GM19467 (cell line): ENCODE results near the gene CEP89.
"Not testable (repeated sequence)": the region's sequence is repeated elsewhere in the genome, so short reads cannot be mapped to it uniquely, and the experiment has no call there.

Source experiments
- ATAC-seq: cut with Tn5 transposase; IDR thresholded peaks from one replicate; pipeline ENCODE4 v1.9.1; 2021; ENCODE audit warnings: mild to moderate bottlenecking, moderate library complexity; ENCODE audit not compliant: unreplicated experiment

The CEP89 gene

DNA sequence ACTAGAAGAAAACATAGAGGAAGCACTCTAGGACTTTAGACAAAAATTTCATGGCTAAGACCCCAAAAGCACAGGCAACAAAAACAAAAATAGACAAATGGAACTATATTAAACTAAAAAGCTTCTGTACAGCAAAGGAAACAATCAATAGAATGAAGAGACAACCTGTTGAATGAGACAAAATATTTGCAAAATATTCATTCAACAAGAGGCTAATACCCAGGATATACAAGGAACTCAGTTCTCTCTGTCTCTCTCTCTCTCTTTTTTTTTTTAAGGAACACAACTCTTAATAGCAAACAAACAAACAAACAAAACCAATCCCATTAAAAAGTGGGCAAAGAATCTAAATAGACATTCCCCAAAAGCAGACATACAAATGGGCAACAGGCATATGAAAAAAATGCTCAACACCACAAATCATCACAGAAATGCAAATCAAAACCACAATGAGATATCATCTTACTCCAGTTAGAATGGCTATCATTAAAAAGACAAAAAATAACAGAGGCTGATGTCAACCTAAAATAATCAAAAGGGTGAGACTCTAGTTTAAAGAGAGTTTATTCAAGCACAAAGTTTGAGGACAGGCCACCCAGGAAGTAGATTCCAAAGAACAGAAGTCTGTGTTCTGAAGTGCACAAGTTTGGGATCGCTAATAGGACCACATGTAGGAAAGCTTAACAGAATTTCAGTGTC lies 75.1 kb downstream of the CEP89 start:
- ATAC-seq, result no peak

- no peak for ATAC-seq
Measured at GRCh38 chr19:32895384-32895783, 76.4 kb downstream of the CEP89 start.

GRCh38 chr19:32891609-32892008 lies 80.1 kb downstream of the CEP89 start:
- ATAC-seq, result no peak

DNA sequence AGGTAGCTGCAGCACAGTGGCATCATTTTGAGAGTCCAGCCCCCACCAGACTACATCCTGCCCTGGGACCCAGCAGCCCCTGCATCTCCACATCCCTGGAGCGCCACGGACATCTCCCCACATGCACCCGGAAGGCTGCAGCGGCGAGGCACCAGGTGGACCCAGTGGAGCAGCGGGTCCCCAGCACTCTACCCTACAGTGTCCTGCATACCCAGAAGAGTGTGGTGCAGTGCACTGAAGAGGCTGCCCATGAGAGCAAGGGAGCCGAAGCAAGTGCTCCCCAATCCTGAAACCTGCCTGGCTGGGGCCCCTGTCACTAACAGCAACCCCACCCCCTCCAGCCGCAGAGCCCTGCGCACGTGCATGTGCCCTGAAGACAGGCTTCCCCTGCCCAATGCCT lies 80.9 kb downstream of the CEP89 start:
- no peak for ATAC-seq

- no peak for ATAC-seq
Measured at GRCh38 chr19:32890326-32890725, 81.4 kb downstream of the CEP89 start.

GRCh38 chr19:32889137-32889934 lies 82.4 kb downstream of the CEP89 start:
- ATAC-seq, result no peak

- ATAC-seq, result no peak
Measured at GRCh38 chr19:32887572-32888215, 84.1 kb downstream of the CEP89 start.

DNA sequence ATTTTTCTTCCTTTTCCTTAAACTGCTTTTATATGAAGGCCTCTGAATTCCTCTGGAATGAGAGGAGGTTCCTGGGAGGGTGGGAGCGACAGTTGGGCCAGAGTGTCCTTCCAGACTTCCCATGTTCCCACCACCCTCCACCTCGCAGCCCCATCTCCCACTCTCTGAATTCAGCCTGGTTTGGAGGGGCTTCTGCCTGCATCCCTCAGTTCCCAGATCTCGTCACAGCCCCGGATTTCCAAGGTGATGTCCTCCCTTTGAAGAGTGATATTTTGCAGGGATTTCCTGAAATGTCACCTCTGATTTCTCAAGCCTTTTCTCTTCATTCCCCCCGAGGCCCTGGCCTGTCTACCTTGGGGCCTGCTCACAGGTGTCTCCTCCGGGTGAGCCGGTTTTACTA lies 85.5 kb downstream of the CEP89 start:
- ATAC-seq, result no peak

GRCh38 chr19:32885255-32885654 lies 86.5 kb downstream of the CEP89 start:
- not testable (repeated sequence) for ATAC-seq

- no peak for ATAC-seq
Measured at GRCh38 chr19:32881766-32882165, 90.0 kb downstream of the CEP89 start.

DNA sequence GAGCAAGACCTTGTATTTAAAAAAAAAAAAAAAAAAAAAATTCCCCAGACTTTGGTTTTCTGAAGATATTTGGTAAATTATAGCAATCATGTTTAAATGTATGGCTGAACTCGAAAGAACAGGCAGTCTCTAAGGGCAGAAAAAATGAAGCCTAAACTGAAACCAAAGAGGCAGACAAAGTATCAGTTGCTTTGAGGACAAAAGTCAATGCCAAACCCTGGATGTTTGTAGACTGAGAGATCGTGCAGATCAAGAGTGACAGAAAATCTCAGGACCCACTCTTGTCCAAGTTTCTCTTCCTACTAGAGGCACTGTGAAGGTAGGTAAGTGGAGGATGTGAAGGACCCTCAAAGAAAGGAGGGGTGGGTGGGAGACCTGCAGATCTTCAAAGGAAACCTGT lies 91.1 kb downstream of the CEP89 start:
- no peak for ATAC-seq

GRCh38 chr19:32879741-32880140 lies 92.0 kb downstream of the CEP89 start:
- no peak for ATAC-seq

DNA sequence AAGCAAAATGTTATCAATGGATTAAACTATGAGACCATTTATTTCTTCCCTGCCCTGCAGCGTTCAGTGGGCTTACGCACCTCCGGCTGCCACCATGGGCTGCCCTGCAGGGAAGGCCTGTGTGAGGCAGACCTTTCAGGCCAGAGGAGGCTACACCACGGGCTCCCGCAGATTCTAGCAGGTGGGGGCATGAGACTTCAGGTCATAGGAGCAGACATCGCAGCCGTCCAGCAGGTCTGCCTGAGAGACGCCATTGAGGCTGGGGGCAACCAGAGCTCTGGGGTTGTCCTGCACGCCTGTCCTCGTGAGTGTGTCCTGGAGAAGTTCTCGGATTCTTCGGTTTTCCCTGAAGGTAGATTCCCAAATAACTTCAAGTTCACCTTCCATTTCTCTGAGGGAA lies 92.8 kb downstream of the CEP89 start:
- no peak for ATAC-seq

DNA sequence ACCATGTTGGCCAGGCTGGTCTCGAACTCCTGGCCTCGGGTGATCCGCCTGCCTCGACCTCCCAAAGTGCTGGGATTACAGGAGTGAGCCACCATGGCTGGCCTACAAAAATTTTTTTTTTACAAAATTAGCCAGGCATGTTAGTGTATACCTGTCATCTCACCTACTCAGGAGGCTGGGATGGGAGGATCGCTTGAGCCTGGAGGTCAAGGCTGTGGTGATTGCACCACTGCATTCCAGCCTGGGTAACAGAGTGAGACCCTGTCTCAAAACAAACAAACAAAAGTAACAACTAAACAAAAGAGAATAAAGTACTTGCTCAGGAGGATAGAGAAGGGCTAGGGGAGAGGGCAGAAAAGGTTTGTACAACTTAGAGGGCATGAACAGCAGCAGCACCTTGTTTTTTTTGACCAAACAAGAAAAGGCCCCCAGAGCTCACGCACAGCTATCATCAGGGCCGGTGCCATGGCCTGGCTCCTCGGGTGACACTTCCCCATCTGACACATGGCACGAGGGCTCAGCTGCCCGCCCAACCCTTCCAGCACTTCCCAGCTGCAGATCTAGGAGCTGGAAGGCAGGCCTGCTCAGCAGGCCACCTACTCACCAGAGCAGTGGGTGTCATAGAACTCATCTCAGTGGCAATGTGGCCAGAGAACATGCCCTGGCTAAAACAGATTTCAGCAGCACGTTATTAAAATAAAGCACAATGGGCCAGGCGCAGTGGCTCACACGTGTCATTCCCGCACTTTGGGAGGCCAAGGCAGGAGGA lies 93.6 kb downstream of the CEP89 start:
- no peak for ATAC-seq

- no peak for ATAC-seq
Measured at GRCh38 chr19:32877323-32877912, 94.3 kb downstream of the CEP89 start.

DNA sequence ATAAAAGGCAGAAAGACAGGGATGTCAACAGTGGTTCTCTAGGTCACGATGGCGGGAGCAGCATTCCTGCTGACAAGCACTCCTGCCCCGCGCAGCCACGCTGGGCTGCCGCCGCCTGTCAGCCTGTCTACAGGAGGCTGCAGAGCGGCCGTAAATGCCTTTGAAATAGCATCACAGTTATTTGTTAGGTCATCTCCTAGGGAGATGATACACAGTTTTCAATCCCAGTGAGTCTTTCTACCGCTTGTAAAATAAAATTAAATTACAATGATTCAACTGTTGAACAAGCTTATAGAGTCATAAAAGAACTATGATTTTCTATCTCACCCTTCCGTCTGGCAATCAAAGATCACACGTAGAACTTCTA lies 94.9 kb downstream of the CEP89 start:
- ATAC-seq, result no peak

DNA sequence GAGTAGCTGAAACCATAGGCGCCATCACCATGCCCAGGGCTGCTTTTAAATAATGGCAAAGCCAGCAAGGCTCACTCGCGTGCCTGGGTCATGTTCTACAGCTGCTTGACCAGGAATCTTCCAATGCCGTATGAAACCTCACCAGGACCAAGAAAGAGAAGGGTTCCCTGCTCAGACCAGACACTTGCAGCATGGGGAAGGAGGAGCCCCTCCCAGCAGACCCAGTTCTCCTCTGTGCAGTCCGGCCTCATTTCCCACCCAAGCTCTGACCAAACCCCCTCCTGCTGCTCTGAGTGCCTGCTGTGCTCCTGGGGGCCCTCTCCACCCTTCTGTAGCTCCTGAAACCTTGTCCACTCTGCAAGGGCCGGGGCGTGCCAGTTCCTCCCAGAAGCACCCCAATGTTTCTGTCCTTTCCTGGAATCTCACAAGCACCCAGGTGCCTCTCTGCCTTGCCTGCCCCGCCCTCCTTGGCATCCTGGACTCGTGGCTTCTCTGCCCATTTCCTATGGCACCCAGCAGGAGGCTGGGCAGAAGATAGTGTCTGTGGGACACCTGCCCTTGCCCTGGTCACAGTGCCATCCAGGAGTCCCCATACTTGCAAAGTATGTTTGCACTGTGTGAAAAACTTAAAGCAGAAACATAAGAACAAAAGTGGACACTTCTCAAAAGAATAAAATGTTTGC lies 95.4 kb downstream of the CEP89 start:
- no peak for ATAC-seq

DNA sequence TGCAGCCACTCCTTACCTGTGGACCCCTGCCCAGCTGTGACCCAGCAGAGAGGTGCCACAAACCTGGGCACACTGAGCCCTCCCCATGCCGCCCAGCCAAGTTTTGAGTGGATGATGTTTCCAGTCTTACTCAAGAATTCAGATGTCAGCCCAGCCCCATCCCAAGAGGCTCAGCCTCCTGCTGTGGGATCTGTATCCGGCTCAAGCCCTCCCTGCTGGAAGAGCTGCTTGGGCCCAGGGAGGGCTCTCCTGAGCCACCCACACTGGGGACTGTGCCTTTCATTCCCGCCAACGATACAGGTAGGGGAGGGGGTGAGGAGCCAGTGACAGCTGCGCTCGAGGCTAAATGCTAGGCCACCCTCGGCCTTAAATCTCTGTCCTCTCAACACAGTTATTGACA lies 96.3 kb downstream of the CEP89 start:
- no peak for ATAC-seq

DNA sequence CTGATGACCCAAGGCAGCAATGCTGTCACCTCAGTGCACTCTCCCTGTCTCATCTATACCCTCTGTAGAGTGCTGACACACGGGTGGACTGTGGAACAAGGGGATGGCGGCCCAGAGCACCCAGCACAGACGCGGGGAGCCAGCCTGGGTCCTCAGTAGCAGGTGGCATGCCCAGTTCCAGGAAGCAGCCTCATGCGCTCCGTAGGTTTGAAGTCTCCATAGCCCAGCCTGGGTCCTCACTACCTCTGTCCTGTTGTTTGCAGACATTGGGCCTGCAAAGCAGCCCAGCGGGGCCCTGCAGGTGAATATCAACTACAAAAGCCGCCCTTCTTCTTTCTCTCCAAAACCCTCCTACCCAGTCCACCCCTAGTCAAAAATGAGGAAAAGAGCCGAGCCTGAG lies 97.2 kb downstream of the CEP89 start:
- no peak for ATAC-seq

DNA sequence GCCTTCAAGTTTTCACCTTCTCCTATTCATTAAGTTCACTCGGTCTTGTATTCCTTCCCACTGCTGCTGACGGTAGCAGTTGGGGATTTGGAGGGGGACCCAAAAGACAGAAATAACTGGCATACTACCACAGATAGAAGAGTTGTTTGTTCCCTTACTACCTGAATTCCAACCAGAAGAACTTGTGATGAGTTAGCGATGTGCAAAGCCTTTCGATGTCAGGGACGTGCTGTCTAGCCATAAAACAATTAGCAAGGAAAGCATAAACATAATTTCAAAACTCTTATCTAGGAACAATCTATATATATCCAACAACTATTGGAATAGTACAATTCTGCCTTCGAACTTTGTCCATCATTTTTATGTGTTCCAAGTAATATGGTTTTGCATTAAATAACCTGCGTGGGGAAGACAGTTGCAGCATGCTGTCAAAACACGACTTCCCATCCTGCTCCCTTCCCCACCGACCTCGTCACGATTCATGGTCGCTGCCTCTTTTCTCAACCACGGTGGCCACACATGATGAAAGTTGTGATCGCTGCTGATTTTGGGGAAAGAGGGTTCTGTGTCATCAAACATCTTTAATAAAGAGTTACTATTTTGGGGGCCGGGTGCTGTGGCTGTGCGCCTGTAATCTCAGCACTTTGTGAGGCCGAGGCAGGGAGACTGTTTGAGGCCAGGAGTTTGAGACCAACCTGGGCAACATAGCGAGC lies 98.4 kb downstream of the CEP89 start:
- no peak for ATAC-seq
